ENCODE data around the gene PMEL.
"Not testable (repeated sequence)": the region's sequence is repeated elsewhere in the genome, so short reads cannot be mapped to it uniquely, and the experiment has no call there.

The PMEL gene

GRCh38 chr12:55923648-55924047, 42.2 kb downstream of the PMEL start:
- not testable (repeated sequence) for DNase-seq (ENCODE audit: low read depth in 3 of 3)

DNA sequence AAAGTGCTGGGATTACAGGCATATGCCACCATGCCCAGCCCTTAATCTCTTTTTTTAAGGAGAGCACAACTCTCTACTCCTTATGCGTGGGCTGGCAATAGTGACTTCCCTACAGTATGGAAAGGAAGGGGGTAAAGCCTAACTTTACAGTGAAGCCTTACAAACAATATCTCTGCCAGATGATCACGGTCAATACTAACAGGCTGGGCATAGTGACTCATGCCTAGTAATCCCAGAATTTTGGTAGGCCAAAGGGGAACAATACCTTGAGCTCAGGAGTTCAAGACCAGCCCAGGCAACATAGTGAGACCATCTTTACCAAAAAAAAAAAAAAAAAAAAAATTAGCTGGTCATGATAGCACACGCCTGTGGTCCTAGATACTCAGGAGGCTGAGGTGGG, 43.7 kb downstream of the PMEL start:
- DNase-seq (ENCODE audit: low read depth in 3 of 3) = no peak

GRCh38 chr12:55919032-55919431, 46.8 kb downstream of the PMEL start:
- not testable (repeated sequence) for DNase-seq (ENCODE audit: low read depth in 3 of 3)

- DNase-seq (ENCODE audit: low read depth in 3 of 3) = no peak
Observed at GRCh38 chr12:55915482-55915859, 50.4 kb downstream of the PMEL start.

GRCh38 chr12:55912908-55913307, 52.9 kb downstream of the PMEL start:
- no peak for DNase-seq (ENCODE audit: low read depth in 3 of 3)

DNA sequence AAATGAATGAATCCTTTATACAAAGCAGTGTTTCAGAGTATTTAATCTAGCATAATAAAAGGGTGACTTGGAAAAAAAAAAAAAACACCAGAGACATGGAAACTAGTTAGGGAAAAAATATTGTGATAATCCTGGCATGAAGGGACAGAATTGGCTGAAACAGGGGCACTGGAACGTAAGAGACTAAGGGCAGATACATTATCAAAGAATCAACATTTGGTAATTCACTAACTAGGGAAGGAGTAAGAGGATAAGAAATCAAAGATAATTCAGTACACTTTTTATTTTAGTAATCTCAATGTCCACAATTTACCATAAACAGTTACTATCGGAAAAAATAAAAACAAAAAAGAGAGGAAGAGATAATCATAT, 56.3 kb downstream of the PMEL start:
- DNase-seq (ENCODE audit: low read depth in 3 of 3) = no peak

DNA sequence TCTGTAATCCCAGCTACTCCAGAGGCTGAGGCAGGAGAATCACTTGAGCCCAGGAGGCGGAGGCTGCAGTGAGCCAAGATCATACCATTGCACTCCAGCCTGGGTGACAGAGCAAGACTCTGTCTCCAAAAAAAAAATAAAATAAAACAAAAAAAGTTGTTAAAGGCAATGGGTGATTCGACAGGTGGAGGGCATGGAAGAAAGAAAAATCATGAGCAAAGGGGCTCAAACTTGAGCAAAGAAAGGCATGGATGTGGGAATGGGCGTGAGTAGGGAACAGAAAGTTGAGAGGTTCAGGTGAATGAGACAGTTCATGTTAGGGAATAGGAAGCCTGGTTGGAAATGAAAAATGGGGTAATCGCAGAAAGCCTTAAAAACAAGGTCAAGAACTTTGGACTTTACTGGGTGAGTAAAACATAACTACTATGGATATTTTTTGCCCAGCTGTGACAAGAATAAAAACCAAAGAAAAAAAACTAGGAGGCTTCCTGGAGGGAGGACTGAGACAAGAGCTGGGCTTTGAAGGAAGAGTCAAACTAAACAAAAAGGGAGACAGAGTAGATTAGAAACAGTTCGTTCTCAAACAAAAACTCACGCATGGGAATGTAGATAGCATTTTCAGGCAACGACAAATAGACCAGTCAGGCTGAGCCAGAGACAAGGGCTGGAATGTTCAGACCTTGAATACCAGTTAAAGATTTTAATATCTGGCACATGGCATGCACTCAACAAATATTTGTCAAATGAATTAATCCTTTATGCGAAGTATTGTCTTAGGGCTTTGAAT, 56.9 kb downstream of the PMEL start:
- DNase-seq (ENCODE audit: low read depth in 3 of 3) = no peak

DNA sequence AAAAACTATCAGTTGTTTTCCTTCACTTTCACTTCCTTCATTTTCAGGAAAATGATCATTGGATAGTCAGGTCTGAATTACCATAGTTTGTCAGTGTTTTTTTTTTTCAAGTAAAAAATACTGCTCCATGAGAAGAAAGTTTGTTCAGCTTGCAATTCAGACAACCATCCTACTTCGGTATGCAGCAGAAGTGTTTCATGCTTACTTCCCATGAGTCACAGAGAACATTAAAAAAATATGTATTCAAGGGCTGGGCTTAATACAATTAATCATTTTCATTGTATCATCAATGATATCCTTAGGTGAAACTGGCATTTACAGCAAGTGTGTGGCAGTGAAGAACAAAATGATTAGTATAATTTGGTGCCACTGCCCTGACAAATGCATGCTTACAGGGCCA, 59.8 kb downstream of the PMEL start:
- DNase-seq (ENCODE audit: low read depth in 3 of 3) = no peak
